ENCODE measurements around the gene CBARP.
A peak's percentile ranks its signal among the peaks of the same experiment; 100 is the strongest.

CBARP gene

GRCh38 chr19:1265615-1266128 lies 27.9 kb upstream of the CBARP start (continued):
- no peak for TF ChIP-seq HOXA7 (CRISPR knock-in tag; IDR thresholded peaks at IDR 0.05; ENCODE audit: borderline replicate concordance)
- peak; percentile 67; the same call in 1 of the 2 replicates for TF ChIP-seq ZNF423 (tag by site-specific recombination; IDR thresholded peaks at IDR 0.05)
- TF ChIP-seq TSHZ1 (tag by site-specific recombination; IDR thresholded peaks at IDR 0.05; ENCODE audit: borderline replicate concordance), result no peak
- TF ChIP-seq ZNF792 (tag by site-specific recombination; IDR thresholded peaks at IDR 0.05), result no peak
- TF ChIP-seq PRDM1 (tag by site-specific recombination; IDR thresholded peaks at IDR 0.05), result no peak
- TF ChIP-seq ZNF600 (tag by site-specific recombination; IDR thresholded peaks at IDR 0.05), result no peak
- TF ChIP-seq ZNF223 (tag by site-specific recombination; IDR thresholded peaks at IDR 0.05), result no peak
- TF ChIP-seq ZNF138 (tag by site-specific recombination; IDR thresholded peaks at IDR 0.05; ENCODE audit: borderline replicate concordance), result no peak
- no peak for TF ChIP-seq ZNF121 (tag by site-specific recombination; IDR thresholded peaks at IDR 0.05)
- no peak for TF ChIP-seq ZNF677 (tag by site-specific recombination; IDR thresholded peaks at IDR 0.05)
- peak; percentile 10; the same call in 1 of the 2 replicates for TF ChIP-seq KLF10 (tag by site-specific recombination; IDR thresholded peaks at IDR 0.05)
- TF ChIP-seq GLI4 (tag by site-specific recombination; IDR thresholded peaks at IDR 0.05), result 0 out of 2 replicates have a peak, but pooled peaks have one; percentile 26

- Histone ChIP-seq H3K9me3 (ENCODE audit: control insufficient read depth, insufficient read depth, low read depth, low read length) (no peaks in the 10 kb centered on the region), H3K4me3 (ENCODE audit: low read depth, low read length) (no peak overlapping the region; the same call in 1 of the 2 replicates), H3K4me1 (ENCODE audit: control insufficient read depth, insufficient read depth, low read length) (peaks cover 20% of the 10 kb centered on the region), H3K27ac (ENCODE audit: extremely low read depth, low read depth, low read length) (no peak overlapping the region), H3K36me3 (ENCODE audit: control insufficient read depth in 2 of 2, insufficient read depth in 1 of 2, low read length in 2 of 2) (peaks cover 0 to 3% of the 10 kb centered on the region in 2 experiments; a peak in 1 of 3 replicates)
- CTCF ChIA-PET, result interaction anchor here (0.6 to 11.3 kb wide), 4 partner anchors 20 to 206 kb away, joined by 3 to 299 read pairs (median 4); no protein-coding TSS in a partner anchor
- POLR2A ChIA-PET, result interaction anchor here (1.0 to 7.7 kb wide), 5 partner anchors 9 to 20 kb away, joined by 3 to 407 read pairs (median 28); partner anchors contain the start of gene FAM174C
- TF ChIP-seq ZEB2 (tag by site-specific recombination; IDR thresholded peaks at IDR 0.05) (peak; percentile 73; the same call in 1 of the 2 replicates), KLF10 (tag by site-specific recombination; IDR thresholded peaks at IDR 0.05) (peak; percentile 24; the same call in 1 of the 2 replicates), ZNF416 (tag by site-specific recombination; IDR thresholded peaks at IDR 0.05) (no peak), ZNF629 (tag by site-specific recombination; IDR thresholded peaks at IDR 0.05) (peak; percentile 33), ZBTB48 (tag by site-specific recombination; IDR thresholded peaks at IDR 0.05) (peak; percentile 18; the same call in 1 of the 2 replicates), AEBP2 (tag by site-specific recombination; IDR thresholded peaks at IDR 0.05; ENCODE audit: borderline replicate concordance) (0 out of 2 replicates have a peak, but pooled peaks have one; percentile 10), KLF1 (tag by site-specific recombination; IDR thresholded peaks at IDR 0.05) (0 out of 2 replicates have a peak, but pooled peaks have one; percentile 20), ZNF639 (tag by site-specific recombination; IDR thresholded peaks at IDR 0.05) (0 out of 2 replicates have a peak, but pooled peaks have one; percentile 44), ZNF837 (tag by site-specific recombination; IDR thresholded peaks at IDR 0.05) (no peak), BCL11A (tag by site-specific recombination; IDR thresholded peaks at IDR 0.05; ENCODE audit: low read depth) (peak; percentile 92), ZNF558 (tag by site-specific recombination; IDR thresholded peaks at IDR 0.05) (no peak), SCRT2 (tag by site-specific recombination; IDR thresholded peaks at IDR 0.05) (peak; percentile 84), ZNF529 (tag by site-specific recombination; IDR thresholded peaks at IDR 0.05; ENCODE audit: insufficient replicate concordance) (no peak), ZNF398 (tag by site-specific recombination; IDR thresholded peaks at IDR 0.05) (peak; percentile 38; the same call in 1 of the 2 replicates), ZNF311 (tag by site-specific recombination; IDR thresholded peaks at IDR 0.05; ENCODE audit: borderline replicate concordance) (no peak)
These were observed 27.2 kb upstream of the CBARP start for GRCh38 chr19:1264801-1265614.

Data from HEK293 (cell line).